A549 (cell line): Measurements from ENCODE around the gene SH3RF3.

Experiments
- CEBPB ChIP-seq, 2 experiments: fragments of >200 bp in 1 of 2; sonication (Bioruptor Twin) in 1 of 2; formaldehyde crosslinking in 1 of 2; IDR thresholded peaks; 2 replicates each; pipeline ENCODE4 v1.6.1; 2012 to 2016
- CHD4 ChIP-seq: fragments of 200-600 bp; sonication (generic); IDR thresholded peaks from 2 replicates; pipeline ENCODE4 v1.6.1; 2016; ENCODE audit warnings: antibody characterized with exemption, mild to moderate bottlenecking, borderline replicate concordance
- EHMT2 ChIP-seq: fragments of 200-600 bp; sonication (generic); IDR thresholded peaks from 2 replicates; pipeline ENCODE4 v1.6.1; 2016; ENCODE audit warnings: antibody characterized with exemption, low read depth, mild to moderate bottlenecking, moderate library complexity
- JUNB ChIP-seq: fragments of >200 bp; sonication (Bioruptor Twin); formaldehyde crosslinking; IDR thresholded peaks from 2 replicates; pipeline ENCODE4 v1.6.1; 2016
- KDM1A ChIP-seq: fragments of 200-600 bp; sonication (generic); IDR thresholded peaks from 2 replicates; pipeline ENCODE4 v1.6.1; 2016; ENCODE audit warnings: low read depth, mild to moderate bottlenecking
- MYC ChIP-seq: IDR thresholded peaks from 2 replicates; pipeline ENCODE4 v1.6.1; 2012; ENCODE audit warnings: mild to moderate bottlenecking, inconsistent platforms, low read length, improper control_type of control experiment, borderline replicate concordance
- POLR2A ChIP-seq: IDR thresholded peaks from 2 replicates; pipeline ENCODE4 v1.6.1; 2012; ENCODE audit warnings: mild to moderate bottlenecking, low read length
- TFCP2L1 ChIP-seq: fragments of 250-450 bp; sonication (Bioruptor Pico); IDR thresholded peaks from 2 replicates; pipeline ENCODE4 v1.5.0; 2021; ENCODE audit warnings: mild to moderate bottlenecking
- TP53 ChIP-seq: fragments of 250-450 bp; sonication (Bioruptor Pico); IDR thresholded peaks from 2 replicates; pipeline ENCODE4 v1.5.0; 2021; ENCODE audit warnings: mild to moderate bottlenecking, moderate library complexity
- ZNF302 ChIP-seq: fragments of 250-450 bp; sonication (Bioruptor Pico); IDR thresholded peaks from 2 replicates; pipeline ENCODE4 v1.9.0; 2021; ENCODE audit warnings: inconsistent platforms, mild to moderate bottlenecking, moderate library complexity
- TF ChIP-seq, protein P1 (sequence below): fragments of >200 bp; sonication (Bioruptor Twin); formaldehyde crosslinking; IDR thresholded peaks from 3 replicates; pipeline ENCODE4 v1.5.1; 2016
- TF ChIP-seq, protein P2 (sequence below): IDR thresholded peaks from 2 replicates; pipeline ENCODE4 v1.6.1; 2012
- TF ChIP-seq, protein P3 (sequence below): fragments of >200 bp; sonication (Bioruptor Twin); formaldehyde crosslinking; IDR thresholded peaks from 3 replicates; pipeline ENCODE4 v1.6.1; 2016

DNA sequence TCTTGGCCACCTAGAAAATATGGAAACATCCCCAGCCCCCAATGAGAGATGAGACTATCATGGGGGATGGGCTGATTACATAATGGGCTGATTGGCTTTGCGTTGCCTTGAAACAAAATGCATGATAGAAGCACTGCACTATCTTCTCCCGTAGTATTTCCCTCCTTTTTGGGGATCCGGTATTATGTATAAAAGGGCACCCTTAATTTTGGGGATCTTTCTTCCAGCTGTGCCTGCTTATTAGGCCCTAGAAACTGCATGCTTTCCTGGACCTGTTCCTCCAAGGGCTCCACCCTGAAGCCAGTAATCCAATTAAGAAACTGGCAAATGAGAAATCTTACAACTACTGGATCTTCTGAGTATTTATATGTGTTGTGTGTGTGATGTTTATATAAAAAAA lies 34.9 kb upstream of the SH3RF3 start:
- TF ChIP-seq, protein P1, sequence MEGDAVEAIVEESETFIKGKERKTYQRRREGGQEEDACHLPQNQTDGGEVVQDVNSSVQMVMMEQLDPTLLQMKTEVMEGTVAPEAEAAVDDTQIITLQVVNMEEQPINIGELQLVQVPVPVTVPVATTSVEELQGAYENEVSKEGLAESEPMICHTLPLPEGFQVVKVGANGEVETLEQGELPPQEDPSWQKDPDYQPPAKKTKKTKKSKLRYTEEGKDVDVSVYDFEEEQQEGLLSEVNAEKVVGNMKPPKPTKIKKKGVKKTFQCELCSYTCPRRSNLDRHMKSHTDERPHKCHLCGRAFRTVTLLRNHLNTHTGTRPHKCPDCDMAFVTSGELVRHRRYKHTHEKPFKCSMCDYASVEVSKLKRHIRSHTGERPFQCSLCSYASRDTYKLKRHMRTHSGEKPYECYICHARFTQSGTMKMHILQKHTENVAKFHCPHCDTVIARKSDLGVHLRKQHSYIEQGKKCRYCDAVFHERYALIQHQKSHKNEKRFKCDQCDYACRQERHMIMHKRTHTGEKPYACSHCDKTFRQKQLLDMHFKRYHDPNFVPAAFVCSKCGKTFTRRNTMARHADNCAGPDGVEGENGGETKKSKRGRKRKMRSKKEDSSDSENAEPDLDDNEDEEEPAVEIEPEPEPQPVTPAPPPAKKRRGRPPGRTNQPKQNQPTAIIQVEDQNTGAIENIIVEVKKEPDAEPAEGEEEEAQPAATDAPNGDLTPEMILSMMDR = no peak
- TF ChIP-seq, protein P2, sequence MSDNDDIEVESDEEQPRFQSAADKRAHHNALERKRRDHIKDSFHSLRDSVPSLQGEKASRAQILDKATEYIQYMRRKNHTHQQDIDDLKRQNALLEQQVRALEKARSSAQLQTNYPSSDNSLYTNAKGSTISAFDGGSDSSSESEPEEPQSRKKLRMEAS = no peak
- TF ChIP-seq CEBPB (IDR thresholded peaks at IDR 0.05) (no peak), POLR2A (no peak), TP53 (CRISPR knock-in tag) (no peak), ZNF302 (no peak), JUNB (no peak), EHMT2 (no peak), TFCP2L1 (CRISPR knock-in tag) (no peak), MYC (no peak), KDM1A (no peak), CHD4 (no peak)
- TF ChIP-seq, protein P3, sequence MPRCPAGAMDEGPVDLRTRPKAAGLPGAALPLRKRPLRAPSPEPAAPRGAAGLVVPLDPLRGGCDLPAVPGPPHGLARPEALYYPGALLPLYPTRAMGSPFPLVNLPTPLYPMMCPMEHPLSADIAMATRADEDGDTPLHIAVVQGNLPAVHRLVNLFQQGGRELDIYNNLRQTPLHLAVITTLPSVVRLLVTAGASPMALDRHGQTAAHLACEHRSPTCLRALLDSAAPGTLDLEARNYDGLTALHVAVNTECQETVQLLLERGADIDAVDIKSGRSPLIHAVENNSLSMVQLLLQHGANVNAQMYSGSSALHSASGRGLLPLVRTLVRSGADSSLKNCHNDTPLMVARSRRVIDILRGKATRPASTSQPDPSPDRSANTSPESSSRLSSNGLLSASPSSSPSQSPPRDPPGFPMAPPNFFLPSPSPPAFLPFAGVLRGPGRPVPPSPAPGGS = no peak
